ENCODE data around the gene PARVG. TPM values are rescaled to one million over a fixed set of nuclear protein-coding genes. Genes with fewer than 3 reads are reported as not detected.

The PARVG gene
- polyA plus RNA-seq, 1 donor (not counting 4 experiments of a cell fraction or from before 2014, with no cell fraction given), result not detected

DNA sequence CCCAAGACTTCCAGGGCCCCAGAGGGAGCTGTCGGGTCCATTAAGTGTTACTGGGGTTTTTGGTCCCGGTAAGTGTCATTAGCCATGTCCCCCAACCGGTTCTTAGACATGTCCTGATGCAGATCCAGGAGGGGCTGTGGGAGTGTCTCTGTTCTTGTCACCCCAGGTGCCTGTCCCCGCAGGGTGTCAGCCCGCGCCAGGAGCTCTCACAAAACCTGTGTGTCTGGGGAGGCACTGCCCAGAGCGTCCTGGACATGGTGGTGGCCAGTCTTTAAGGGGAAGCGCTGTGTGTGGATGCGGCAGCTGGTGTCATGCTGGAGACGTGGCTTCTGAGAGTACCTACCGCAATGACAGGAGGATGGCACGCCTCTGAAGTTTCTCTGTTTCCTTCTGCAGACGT is 12.5 kb upstream of the PARVG start:
- H2AFZ ChIP-seq (ENCODE audit: control insufficient read depth, low read length), result no peak overlapping the region
- H3K4me1 ChIP-seq (ENCODE audit: control insufficient read depth, extremely low read depth, insufficient read depth, low read length), result no peaks in the 10 kb centered on the region
- no peak overlapping the region for H3K9ac ChIP-seq (ENCODE audit: control insufficient read depth, extremely low read depth, insufficient read depth, low read length)
- no peaks in the 10 kb centered on the region for H3K9me3 ChIP-seq (ENCODE audit: control insufficient read depth, low read depth, low read length)
- no peaks in the 10 kb centered on the region for H3K36me3 ChIP-seq (ENCODE audit: control insufficient read depth in 2 of 2, extremely low read depth in 1 of 2, insufficient read depth in 2 of 2, low read length in 2 of 2)
- no peak overlapping the region for H3K27ac ChIP-seq (ENCODE audit: control insufficient read depth, insufficient read depth, low read length)
- dilution Hi-C loops (cut with MboI; ENCODE audit: extremely low pct_ligation_motif_present, low sequenced_read_pairs), result no loop called here
- H3K4me2 ChIP-seq (ENCODE audit: control insufficient read depth, extremely low read depth, insufficient read depth, low read depth, low read length), result no peak overlapping the region
- H3K4me3 ChIP-seq (ENCODE audit: control insufficient read depth in 2 of 3, extremely low read depth in 1 of 3, insufficient read depth in 2 of 3, low read depth in 1 of 3, low read length in 3 of 3), result no peak overlapping the region
- no peak for DNase-seq (ENCODE audit: low read depth, low spot score)
- H3K9me1 ChIP-seq (ENCODE audit: control insufficient read depth, extremely low read depth, insufficient read depth, low read length), result no peaks in the 10 kb centered on the region
- peaks cover 19% of the 10 kb centered on the region for H3K27me3 ChIP-seq (ENCODE audit: control insufficient read depth, extremely low read depth, insufficient read depth, low read length)
- no peak for TF ChIP-seq CTCF (optimal IDR thresholded peaks at IDR 0.05 in 1 of 3, IDR thresholded peaks at IDR 0.05 in 1 of 3, conservative IDR thresholded peaks at IDR 0.05 in 1 of 3; ENCODE audit: extremely low read depth in 1 of 3, insufficient read depth in 2 of 3, low read length in 3 of 3)
- TF ChIP-seq EZH2 (IDR thresholded peaks at IDR 0.05; ENCODE audit: low read length), result no peak
- no peaks in the 10 kb centered on the region for H3K79me2 ChIP-seq (ENCODE audit: control insufficient read depth, insufficient read depth, low read length)
- H4K20me1 ChIP-seq (ENCODE audit: control insufficient read depth, extremely low read depth, insufficient read depth, low read length), result peaks cover 2% of the 10 kb centered on the region
- FAIRE-seq, result no peak

- peaks cover 19% of the 10 kb centered on the region for H3K27me3 ChIP-seq (ENCODE audit: control insufficient read depth, extremely low read depth, insufficient read depth, low read length)
- no peak overlapping the region for H3K27ac ChIP-seq (ENCODE audit: control insufficient read depth, insufficient read depth, low read length)
- H4K20me1 ChIP-seq (ENCODE audit: control insufficient read depth, extremely low read depth, insufficient read depth, low read length), result peaks cover 2% of the 10 kb centered on the region
- H3K9ac ChIP-seq (ENCODE audit: control insufficient read depth, extremely low read depth, insufficient read depth, low read length), result no peak overlapping the region
- dilution Hi-C loops (cut with MboI; ENCODE audit: extremely low pct_ligation_motif_present, low sequenced_read_pairs), result no loop called here
- no peaks in the 10 kb centered on the region for H3K79me2 ChIP-seq (ENCODE audit: control insufficient read depth, insufficient read depth, low read length)
- no peak for FAIRE-seq
- DNase-seq (ENCODE audit: low read depth, low spot score), result no peak
- H3K36me3 ChIP-seq (ENCODE audit: control insufficient read depth in 2 of 2, extremely low read depth in 1 of 2, insufficient read depth in 2 of 2, low read length in 2 of 2), result no peaks in the 10 kb centered on the region
- no peak overlapping the region for H2AFZ ChIP-seq (ENCODE audit: control insufficient read depth, low read length)
- H3K9me3 ChIP-seq (ENCODE audit: control insufficient read depth, low read depth, low read length), result no peaks in the 10 kb centered on the region
- no peaks in the 10 kb centered on the region for H3K9me1 ChIP-seq (ENCODE audit: control insufficient read depth, extremely low read depth, insufficient read depth, low read length)
- H3K4me3 ChIP-seq (ENCODE audit: control insufficient read depth in 2 of 3, extremely low read depth in 1 of 3, insufficient read depth in 2 of 3, low read depth in 1 of 3, low read length in 3 of 3), result no peak overlapping the region
- no peak overlapping the region for H3K4me2 ChIP-seq (ENCODE audit: control insufficient read depth, extremely low read depth, insufficient read depth, low read depth, low read length)
- TF ChIP-seq CTCF (optimal IDR thresholded peaks at IDR 0.05 in 1 of 3, IDR thresholded peaks at IDR 0.05 in 1 of 3, conservative IDR thresholded peaks at IDR 0.05 in 1 of 3; ENCODE audit: extremely low read depth in 1 of 3, insufficient read depth in 2 of 3, low read length in 3 of 3) (no peak), EZH2 (IDR thresholded peaks at IDR 0.05; ENCODE audit: low read length) (no peak)
- no peaks in the 10 kb centered on the region for H3K4me1 ChIP-seq (ENCODE audit: control insufficient read depth, extremely low read depth, insufficient read depth, low read length)
Observed at GRCh38 chr22:44170470-44170869, 10.3 kb upstream of the PARVG start.

All from keratinocyte (primary cell).